SW480 (cell line): ENCODE data around the gene TFAP2C.
A peak's percentile ranks its signal among the peaks of the same experiment; 100 is the strongest.

Experiments
- DNase-seq: peaks from one replicate; pipeline ENCODE4 v3.0.0-alpha.2; 2016; ENCODE audit warnings: low spot score

TFAP2C gene

GRCh38 chr20:56628873-56629463, at the start of gene TFAP2C:
Gene TFAP2C, plus strand, starts transcription at chr20:56629306. Its CDS starts 239 bp downstream, at chr20:56629545.
- DNase-seq = peak; percentile 89

GRCh38 chr20:56580226-56580625, 48.9 kb upstream of the TFAP2C start:
- no peak for DNase-seq

- DNase-seq = no peak
Observed at GRCh38 chr20:56581701-56582100, 47.4 kb upstream of the TFAP2C start.

- no peak for DNase-seq
Observed at GRCh38 chr20:56582542-56582941, 46.6 kb upstream of the TFAP2C start.

GRCh38 chr20:56584916-56585315, 44.2 kb upstream of the TFAP2C start:
- no peak for DNase-seq

- no peak for DNase-seq
Observed at GRCh38 chr20:56587307-56588041, 41.6 kb upstream of the TFAP2C start.

GRCh38 chr20:56588996-56589395, 40.1 kb upstream of the TFAP2C start:
- DNase-seq = no peak

- DNase-seq = no peak
Observed at GRCh38 chr20:56589633-56590032, 39.5 kb upstream of the TFAP2C start.

GRCh38 chr20:56590888-56591287, 38.2 kb upstream of the TFAP2C start:
- no peak for DNase-seq

GRCh38 chr20:56592211-56592610, 36.9 kb upstream of the TFAP2C start:
- DNase-seq = no peak

GRCh38 chr20:56592817-56593216, 36.3 kb upstream of the TFAP2C start:
- DNase-seq = no peak

- DNase-seq = no peak
Observed at GRCh38 chr20:56595746-56596475, 33.2 kb upstream of the TFAP2C start.

- no peak for DNase-seq
Observed at GRCh38 chr20:56601166-56601565, 27.9 kb upstream of the TFAP2C start.

- DNase-seq = no peak
Observed at GRCh38 chr20:56604673-56605072, 24.4 kb upstream of the TFAP2C start.

GRCh38 chr20:56605261-56605996, 23.7 kb upstream of the TFAP2C start:
- no peak for DNase-seq

- peak; percentile 99 for DNase-seq
Observed at GRCh38 chr20:56606174-56606945, 22.7 kb upstream of the TFAP2C start.

GRCh38 chr20:56607061-56607704, 21.9 kb upstream of the TFAP2C start:
- peak; percentile 64 for DNase-seq

GRCh38 chr20:56608376-56608775, 20.7 kb upstream of the TFAP2C start:
- no peak for DNase-seq

- DNase-seq = no peak
Observed at GRCh38 chr20:56609321-56609720, 19.8 kb upstream of the TFAP2C start.

- no peak for DNase-seq
Observed at GRCh38 chr20:56610098-56610497, 19.0 kb upstream of the TFAP2C start.

- DNase-seq = no peak
Observed at GRCh38 chr20:56614196-56614595, 14.9 kb upstream of the TFAP2C start.
